ENCODE results near the gene ADM2. TPM values are rescaled to one million over a fixed set of nuclear protein-coding genes. Genes with fewer than 3 reads are reported as not detected.
A peak's percentile ranks its signal among the peaks of the same experiment; 100 is the strongest.

The ADM2 gene
- total RNA-seq, 2 donors from 2014 or later, result 25.5 to 28.8 TPM

- H3K27ac Mint-ChIP-seq, result no peak overlapping the region
- peaks cover 8% of the 10 kb centered on the region for H3K4me1 Mint-ChIP-seq (ENCODE audit: low read depth)
- H3K4me3 Mint-ChIP-seq, result no peak overlapping the region
- no peaks in the 10 kb centered on the region for H3K27me3 Mint-ChIP-seq (ENCODE audit: low read depth)
- no peaks in the 10 kb centered on the region for H3K36me3 Mint-ChIP-seq (ENCODE audit: insufficient read depth in 2 of 2)
- no peaks in the 10 kb centered on the region for H3K9me3 Mint-ChIP-seq
- ATAC-seq (replicated peaks in 1 of 2) (peak in 1 of 2 donors; percentile 17), DNase-seq (no peak)
Observed at GRCh38 chr22:50487290-50488005, 6.1 kb downstream of the ADM2 start.

- Mint-ChIP-seq H3K4me3 (no peak overlapping the region), H3K36me3 (ENCODE audit: insufficient read depth in 2 of 2) (no peaks in the 10 kb centered on the region), H3K9me3 (no peaks in the 10 kb centered on the region), H3K27ac (no peak overlapping the region), H3K4me1 (ENCODE audit: low read depth) (peaks cover 8% of the 10 kb centered on the region), H3K27me3 (ENCODE audit: low read depth) (no peaks in the 10 kb centered on the region)
- ATAC-seq (replicated peaks in 1 of 2) (no peak), DNase-seq (no peak)
Observed at GRCh38 chr22:50488006-50488677, 6.8 kb downstream of the ADM2 start.

- H3K36me3 Mint-ChIP-seq (ENCODE audit: insufficient read depth in 2 of 2), result no peaks in the 10 kb centered on the region
- DNase-seq (no peak), ATAC-seq (replicated peaks in 1 of 2) (no peak)
- H3K27me3 Mint-ChIP-seq (ENCODE audit: low read depth), result no peaks in the 10 kb centered on the region
- no peak overlapping the region for H3K4me3 Mint-ChIP-seq
- no peaks in the 10 kb centered on the region for H3K9me3 Mint-ChIP-seq
- no peak overlapping the region for H3K27ac Mint-ChIP-seq
- peaks cover 8% of the 10 kb centered on the region for H3K4me1 Mint-ChIP-seq (ENCODE audit: low read depth)
Observed at GRCh38 chr22:50488886-50489285, 7.5 kb downstream of the ADM2 start.

- H3K27me3 Mint-ChIP-seq (ENCODE audit: low read depth), result no peaks in the 10 kb centered on the region
- no peak overlapping the region for H3K4me3 Mint-ChIP-seq
Observed at GRCh38 chr22:50489363-50490243, 8.3 kb downstream of the ADM2 start.

GRCh38 chr22:50490531-50491308, 9.4 kb downstream of the ADM2 start:
- Mint-ChIP-seq H3K4me3 (peak overlapping the region; percentile 52 to 58), H3K9me3 (no peaks in the 10 kb centered on the region), H3K36me3 (ENCODE audit: insufficient read depth in 2 of 2) (no peaks in the 10 kb centered on the region), H3K4me1 (ENCODE audit: low read depth) (peaks cover 8% of the 10 kb centered on the region), H3K27ac (peak overlapping the region; percentile 79), H3K27me3 (ENCODE audit: low read depth) (no peaks in the 10 kb centered on the region)
- peak in 1 of 2 donors; percentile 39 for ATAC-seq (replicated peaks in 1 of 2)
- no peak for DNase-seq

More at GRCh38 chr22:50489363-50490243, 8.3 kb downstream of the ADM2 start:
- Mint-ChIP-seq H3K9me3 (no peaks in the 10 kb centered on the region), H3K4me1 (ENCODE audit: low read depth) (peaks cover 8% of the 10 kb centered on the region), H3K27ac (no peak overlapping the region), H3K36me3 (ENCODE audit: insufficient read depth in 2 of 2) (no peaks in the 10 kb centered on the region)
- no peak for ATAC-seq (replicated peaks in 1 of 2)
- DNase-seq, result no peak

- Mint-ChIP-seq H3K36me3 (ENCODE audit: insufficient read depth in 2 of 2) (no peaks in the 10 kb centered on the region), H3K4me3 (no peak overlapping the region), H3K9me3 (no peaks in the 10 kb centered on the region), H3K4me1 (ENCODE audit: low read depth) (peaks cover 6% of the 10 kb centered on the region), H3K27me3 (ENCODE audit: low read depth) (no peaks in the 10 kb centered on the region), H3K27ac (no peak overlapping the region)
- ATAC-seq (replicated peaks in 1 of 2) (no peak), DNase-seq (no peak)
Observed at GRCh38 chr22:50497093-50497492, 15.8 kb downstream of the ADM2 start.

- ATAC-seq (replicated peaks in 1 of 2), result peak; percentile 81 to 86
- H3K9me3 Mint-ChIP-seq, result no peaks in the 10 kb centered on the region
- no peaks in the 10 kb centered on the region for H3K27me3 Mint-ChIP-seq (ENCODE audit: low read depth)
- H3K27ac Mint-ChIP-seq, result no peak overlapping the region
- H3K4me1 Mint-ChIP-seq (ENCODE audit: low read depth), result peaks cover 6% of the 10 kb centered on the region
- peak; percentile 73 to 74 for DNase-seq
- no peak overlapping the region for H3K4me3 Mint-ChIP-seq
- H3K36me3 Mint-ChIP-seq (ENCODE audit: insufficient read depth in 2 of 2), result no peaks in the 10 kb centered on the region
Observed at GRCh38 chr22:50498322-50498890, 17.1 kb downstream of the ADM2 start.

GRCh38 chr22:50500452-50500851, 19.1 kb downstream of the ADM2 start:
- DNase-seq (no peak), ATAC-seq (replicated peaks in 1 of 2) (no peak)
- Mint-ChIP-seq H3K9me3 (no peaks in the 10 kb centered on the region), H3K4me1 (ENCODE audit: low read depth) (peaks cover 6% of the 10 kb centered on the region), H3K4me3 (no peak overlapping the region), H3K27me3 (ENCODE audit: low read depth) (no peaks in the 10 kb centered on the region), H3K36me3 (ENCODE audit: insufficient read depth in 2 of 2) (no peaks in the 10 kb centered on the region), H3K27ac (no peak overlapping the region)

- H3K27me3 Mint-ChIP-seq (ENCODE audit: low read depth), result no peaks in the 10 kb centered on the region
- DNase-seq (no peak), ATAC-seq (replicated peaks in 1 of 2) (no peak)
- H3K27ac Mint-ChIP-seq, result no peak overlapping the region
- H3K9me3 Mint-ChIP-seq, result no peaks in the 10 kb centered on the region
- H3K4me3 Mint-ChIP-seq, result no peak overlapping the region
- H3K4me1 Mint-ChIP-seq (ENCODE audit: low read depth), result peaks cover 6% of the 10 kb centered on the region
- no peaks in the 10 kb centered on the region for H3K36me3 Mint-ChIP-seq (ENCODE audit: insufficient read depth in 2 of 2)
Observed at GRCh38 chr22:50502096-50502495, 20.8 kb downstream of the ADM2 start.

GRCh38 chr22:50502628-50503474, 21.5 kb downstream of the ADM2 start:
- H3K4me1 Mint-ChIP-seq (ENCODE audit: low read depth), result peaks cover 6% of the 10 kb centered on the region
- DNase-seq (no peak), ATAC-seq (replicated peaks in 1 of 2) (no peak)
- H3K27me3 Mint-ChIP-seq (ENCODE audit: low read depth), result no peaks in the 10 kb centered on the region
- H3K36me3 Mint-ChIP-seq (ENCODE audit: insufficient read depth in 2 of 2), result peaks cover 0 to 3% of the 10 kb centered on the region in 2 donors
- no peak overlapping the region for H3K4me3 Mint-ChIP-seq
- H3K27ac Mint-ChIP-seq, result no peak overlapping the region
- no peaks in the 10 kb centered on the region for H3K9me3 Mint-ChIP-seq

- no peaks in the 10 kb centered on the region for H3K9me3 Mint-ChIP-seq
- no peak overlapping the region for H3K4me3 Mint-ChIP-seq
- H3K27me3 Mint-ChIP-seq (ENCODE audit: low read depth), result no peaks in the 10 kb centered on the region
- DNase-seq (peak in 1 of 2 donors; percentile 53), ATAC-seq (replicated peaks in 1 of 2) (no peak)
- peaks cover 0 to 3% of the 10 kb centered on the region in 2 donors for H3K36me3 Mint-ChIP-seq (ENCODE audit: insufficient read depth in 2 of 2)
- H3K27ac Mint-ChIP-seq, result no peak overlapping the region
- peaks cover 2% of the 10 kb centered on the region for H3K4me1 Mint-ChIP-seq (ENCODE audit: low read depth)
Observed at GRCh38 chr22:50503475-50504145, 22.3 kb downstream of the ADM2 start.
